ENCODE measurements around the gene WSB1. TPM values are rescaled to one million over a fixed set of nuclear protein-coding genes. Genes with fewer than 3 reads are reported as not detected.
A peak's percentile ranks its signal among the peaks of the same experiment; 100 is the strongest.

The WSB1 gene
- total RNA-seq, 1 experiment from 2014 or later, result 114 TPM

- POLR2A ChIA-PET (ENCODE audit: low non-redundant PET), result no interaction called here
- Histone ChIP-seq H3K4me1 (ENCODE audit: insufficient read depth, low read length, poor library complexity, severe bottlenecking) (peaks cover 31% of the 10 kb centered on the region), H3K4me3 (ENCODE audit: low read depth, low read length, poor library complexity, severe bottlenecking) (no peak overlapping the region), H3K27ac (ENCODE audit: low read depth, low read length, poor library complexity, severe bottlenecking) (no peak overlapping the region), H3K27me3 (replicated peaks; ENCODE audit: insufficient read depth, low read depth, low read length, poor library complexity) (no peaks in the 10 kb centered on the region), H3K9me3 (ENCODE audit: low read depth, low read length, poor library complexity, severe bottlenecking) (no peaks in the 10 kb centered on the region), H3K36me3 (ENCODE audit: insufficient read depth, low read length, poor library complexity, severe bottlenecking) (no peaks in the 10 kb centered on the region)
- no TSS peak for BruUV-seq (replicated peaks)
- TF ChIP-seq EZH2 (IDR thresholded peaks at IDR 0.05; ENCODE audit: borderline replicate concordance, low read depth, low read length, poor library complexity, severe bottlenecking), result no peak
- TF ChIP-seq, protein P1, sequence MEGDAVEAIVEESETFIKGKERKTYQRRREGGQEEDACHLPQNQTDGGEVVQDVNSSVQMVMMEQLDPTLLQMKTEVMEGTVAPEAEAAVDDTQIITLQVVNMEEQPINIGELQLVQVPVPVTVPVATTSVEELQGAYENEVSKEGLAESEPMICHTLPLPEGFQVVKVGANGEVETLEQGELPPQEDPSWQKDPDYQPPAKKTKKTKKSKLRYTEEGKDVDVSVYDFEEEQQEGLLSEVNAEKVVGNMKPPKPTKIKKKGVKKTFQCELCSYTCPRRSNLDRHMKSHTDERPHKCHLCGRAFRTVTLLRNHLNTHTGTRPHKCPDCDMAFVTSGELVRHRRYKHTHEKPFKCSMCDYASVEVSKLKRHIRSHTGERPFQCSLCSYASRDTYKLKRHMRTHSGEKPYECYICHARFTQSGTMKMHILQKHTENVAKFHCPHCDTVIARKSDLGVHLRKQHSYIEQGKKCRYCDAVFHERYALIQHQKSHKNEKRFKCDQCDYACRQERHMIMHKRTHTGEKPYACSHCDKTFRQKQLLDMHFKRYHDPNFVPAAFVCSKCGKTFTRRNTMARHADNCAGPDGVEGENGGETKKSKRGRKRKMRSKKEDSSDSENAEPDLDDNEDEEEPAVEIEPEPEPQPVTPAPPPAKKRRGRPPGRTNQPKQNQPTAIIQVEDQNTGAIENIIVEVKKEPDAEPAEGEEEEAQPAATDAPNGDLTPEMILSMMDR (conservative IDR thresholded peaks at IDR 0.05; ENCODE audit: low read depth, low read length), result no peak
- CTCF ChIA-PET, result no interaction called here
- no peak for DNase-seq (ENCODE audit: low spot score)
- intact Hi-C loops (cut with micrococcal nuclease; ENCODE audit: unreplicated experiment), result loop anchor here (5.0 kb wide), 1 partner anchor 265 kb away; no protein-coding TSS in a partner anchor
Measured at GRCh38 chr17:27342059-27342458, 48.1 kb downstream of the WSB1 start.

GRCh38 chr17:27343294-27343693, 49.4 kb downstream of the WSB1 start:
- Histone ChIP-seq H3K4me3 (ENCODE audit: low read depth, low read length, poor library complexity, severe bottlenecking) (no peak overlapping the region), H3K27me3 (replicated peaks; ENCODE audit: insufficient read depth, low read depth, low read length, poor library complexity) (no peaks in the 10 kb centered on the region), H3K4me1 (ENCODE audit: insufficient read depth, low read length, poor library complexity, severe bottlenecking) (peaks cover 31% of the 10 kb centered on the region), H3K36me3 (ENCODE audit: insufficient read depth, low read length, poor library complexity, severe bottlenecking) (no peaks in the 10 kb centered on the region), H3K9me3 (ENCODE audit: low read depth, low read length, poor library complexity, severe bottlenecking) (no peaks in the 10 kb centered on the region), H3K27ac (ENCODE audit: low read depth, low read length, poor library complexity, severe bottlenecking) (peak overlapping the region; percentile 35)
- TF ChIP-seq EZH2 (IDR thresholded peaks at IDR 0.05; ENCODE audit: borderline replicate concordance, low read depth, low read length, poor library complexity, severe bottlenecking), result no peak
- TF ChIP-seq, protein P1 (conservative IDR thresholded peaks at IDR 0.05; ENCODE audit: low read depth, low read length), result no peak
- CTCF ChIA-PET, result interaction anchor here (0.9 kb wide), 1 partner anchor 11 kb away, joined by 3 read pairs; no protein-coding TSS in a partner anchor
- POLR2A ChIA-PET (ENCODE audit: low non-redundant PET), result no interaction called here
- peak; percentile 77 for DNase-seq (ENCODE audit: low spot score)
- BruUV-seq (replicated peaks), result no TSS peak
- intact Hi-C loops (cut with micrococcal nuclease; ENCODE audit: unreplicated experiment), result loop anchor here (5.0 kb wide), 1 partner anchor 264 kb away; no protein-coding TSS in a partner anchor

DNA sequence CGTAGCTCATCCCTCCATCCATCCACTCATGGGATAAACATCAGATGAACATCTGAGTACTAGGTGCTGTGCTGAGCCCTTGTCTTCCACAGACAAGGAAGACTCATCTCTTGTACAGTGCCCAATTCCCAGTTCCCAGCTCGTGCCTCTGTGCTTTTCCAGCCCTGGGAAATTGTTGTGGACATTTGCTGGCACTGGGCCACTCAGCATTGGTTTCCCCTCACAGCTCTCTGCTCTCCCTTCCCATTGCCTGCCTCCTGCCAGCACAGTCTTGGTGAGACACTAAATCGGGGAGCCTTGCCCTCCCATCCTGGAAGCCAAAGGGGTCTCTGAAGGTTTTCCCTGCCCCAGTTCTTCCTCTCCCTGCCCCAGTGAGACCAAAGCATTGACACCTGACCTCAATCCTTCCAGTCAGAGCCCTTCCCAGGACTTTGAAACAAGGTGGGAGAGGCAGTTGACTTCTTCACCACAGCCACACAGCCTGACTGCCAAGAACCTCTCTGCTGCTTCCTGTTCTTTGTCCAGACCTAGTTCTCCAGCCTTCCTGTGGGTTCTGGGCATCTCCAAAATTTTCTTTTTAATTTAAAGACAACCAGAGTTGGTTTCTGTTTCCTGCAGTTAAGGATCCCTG, 50.2 kb downstream of the WSB1 start:
- ChIA-PET CTCF (interaction anchor here (0.5 to 0.6 kb wide), 2 partner anchors 17 to 256 kb away, joined by 3 to 4 read pairs; no protein-coding TSS in a partner anchor), POLR2A (ENCODE audit: low non-redundant PET) (interaction anchor here (0.5 kb wide), 1 partner anchor 76 kb away, joined by 3 read pairs; no protein-coding TSS in a partner anchor)
- BruUV-seq (replicated peaks), result no TSS peak
- H3K4me3 ChIP-seq (ENCODE audit: low read depth, low read length, poor library complexity, severe bottlenecking), result no peak overlapping the region
- H3K27ac ChIP-seq (ENCODE audit: low read depth, low read length, poor library complexity, severe bottlenecking), result peak overlapping the region; percentile 35
- intact Hi-C loops (cut with micrococcal nuclease; ENCODE audit: unreplicated experiment), result loop anchor here (5.0 kb wide), 1 partner anchor 263 kb away; no protein-coding TSS in a partner anchor
- no peaks in the 10 kb centered on the region for H3K9me3 ChIP-seq (ENCODE audit: low read depth, low read length, poor library complexity, severe bottlenecking)
- DNase-seq (ENCODE audit: low spot score), result peak; percentile 51
- TF ChIP-seq, protein P1 (conservative IDR thresholded peaks at IDR 0.05; ENCODE audit: low read depth, low read length), result no peak
- TF ChIP-seq EZH2 (IDR thresholded peaks at IDR 0.05; ENCODE audit: borderline replicate concordance, low read depth, low read length, poor library complexity, severe bottlenecking), result no peak
- H3K27me3 ChIP-seq (replicated peaks; ENCODE audit: insufficient read depth, low read depth, low read length, poor library complexity), result no peaks in the 10 kb centered on the region
- H3K4me1 ChIP-seq (ENCODE audit: insufficient read depth, low read length, poor library complexity, severe bottlenecking), result peaks cover 31% of the 10 kb centered on the region
- no peaks in the 10 kb centered on the region for H3K36me3 ChIP-seq (ENCODE audit: insufficient read depth, low read length, poor library complexity, severe bottlenecking)

Measured in A673 (cell line).